Measurements from ENCODE around the gene ZBTB48. TPM values are rescaled to one million over a fixed set of nuclear protein-coding genes. Genes with fewer than 3 reads are reported as not detected.
"Not testable (repeated sequence)": the region's sequence is repeated elsewhere in the genome, so short reads cannot be mapped to it uniquely, and the experiment has no call there.

Gene ZBTB48
- 25.3 TPM for polyA plus RNA-seq (ENCODE audit: insufficient read length)

- DNase-seq: peak; percentile 100
Observed at GRCh38 chr1:6579374-6580118, at the start of gene ZBTB48. TSS of gene ZBTB48 (plus strand) at chr1:6579994. CDS start at chr1:6580610, 616 bp downstream.

GRCh38 chr1:6530504-6531160 is 49.2 kb upstream of the ZBTB48 start:
- DNase-seq: no peak

GRCh38 chr1:6531996-6532395 is 47.8 kb upstream of the ZBTB48 start:
- DNase-seq: no peak

- DNase-seq: no peak
Observed at GRCh38 chr1:6534248-6534822, 45.5 kb upstream of the ZBTB48 start.

GRCh38 chr1:6535214-6535613 is 44.6 kb upstream of the ZBTB48 start:
- no peak for DNase-seq

- no peak for DNase-seq
Observed at GRCh38 chr1:6536291-6536690, 43.5 kb upstream of the ZBTB48 start.

- DNase-seq: no peak
Observed at GRCh38 chr1:6538956-6539355, 40.8 kb upstream of the ZBTB48 start.

- no peak for DNase-seq
Observed at GRCh38 chr1:6544831-6545230, 35.0 kb upstream of the ZBTB48 start.

- DNase-seq: no peak
Observed at GRCh38 chr1:6545276-6546112, 34.3 kb upstream of the ZBTB48 start.

- DNase-seq: no peak
Observed at GRCh38 chr1:6546326-6546725, 33.5 kb upstream of the ZBTB48 start.

GRCh38 chr1:6547301-6547700 is 32.5 kb upstream of the ZBTB48 start:
- no peak for DNase-seq

GRCh38 chr1:6554031-6554906 is 25.5 kb upstream of the ZBTB48 start, which contains the start of gene NOL9:
TSS of gene NOL9 (minus strand) at chr1:6554513. CDS start at chr1:6554502, 11 bp downstream.
- peak; percentile 97 for DNase-seq

GRCh38 chr1:6554907-6555778 is 24.7 kb upstream of the ZBTB48 start, which contains the start of gene TAS1R1:
TSS of gene TAS1R1 (plus strand) at chr1:6555307. CDS start at chr1:6555374, 67 bp downstream.
- peak; percentile 51 for DNase-seq

- no peak for DNase-seq
Observed at GRCh38 chr1:6557597-6557996, 22.2 kb upstream of the ZBTB48 start.

GRCh38 chr1:6559161-6559560 is 20.6 kb upstream of the ZBTB48 start:
- not testable (repeated sequence) for DNase-seq

- no peak for DNase-seq
Observed at GRCh38 chr1:6560267-6560666, 19.5 kb upstream of the ZBTB48 start.

- no peak for DNase-seq
Observed at GRCh38 chr1:6569033-6569432, 10.8 kb upstream of the ZBTB48 start.

- DNase-seq: no peak
Observed at GRCh38 chr1:6570100-6570499, 9.7 kb upstream of the ZBTB48 start.

GRCh38 chr1:6570987-6571386 is 8.8 kb upstream of the ZBTB48 start:
- DNase-seq: no peak

GRCh38 chr1:6572653-6573383 is 7.0 kb upstream of the ZBTB48 start:
- no peak for DNase-seq

All from hindlimb muscle (tissue), 1 donor.